GM12801 (cell line): Measurements from ENCODE around the gene SBSN.

ENCODE experiments used
- CTCF ChIP-seq: IDR thresholded peaks from one replicate; pipeline ENCODE4 v1.5.1; 2011; ENCODE audit warnings: control low read depth; ENCODE audit not compliant: insufficient read length; ENCODE audit errors: extremely low read depth

Gene SBSN

GRCh38 chr19:35514282-35514809 is 13.8 kb downstream of the SBSN start:
- TF ChIP-seq CTCF = no peak

- no peak for TF ChIP-seq CTCF
Observed at GRCh38 chr19:35513628-35514281, 14.4 kb downstream of the SBSN start, which contains the start of gene DMKN. TSS of gene DMKN (minus strand) at chr19:35513649. CDS start at chr19:35513475, 174 bp downstream.

GRCh38 chr19:35512831-35513627 is 15.1 kb downstream of the SBSN start:
- TF ChIP-seq CTCF = no peak

- TF ChIP-seq CTCF = no peak
Observed at GRCh38 chr19:35511337-35511736, 16.8 kb downstream of the SBSN start.

GRCh38 chr19:35510626-35510964 is 17.5 kb downstream of the SBSN start:
- TF ChIP-seq CTCF = no peak

GRCh38 chr19:35509861-35510625 is 18.1 kb downstream of the SBSN start:
- TF ChIP-seq CTCF = peak; percentile 45
